T-helper 2 cell (primary cell): Measurements from ENCODE around the gene SLC50A1.
"Not testable (repeated sequence)": the region's sequence is repeated elsewhere in the genome, so short reads cannot be mapped to it uniquely, and the experiment has no call there.

Source experiments
- DNase-seq, 5 experiments: peaks; one replicate each; pipeline versions ENCODE4 v3.0.0 to v3.0.0-alpha.2; 2012 to 2022

The SLC50A1 gene

DNA sequence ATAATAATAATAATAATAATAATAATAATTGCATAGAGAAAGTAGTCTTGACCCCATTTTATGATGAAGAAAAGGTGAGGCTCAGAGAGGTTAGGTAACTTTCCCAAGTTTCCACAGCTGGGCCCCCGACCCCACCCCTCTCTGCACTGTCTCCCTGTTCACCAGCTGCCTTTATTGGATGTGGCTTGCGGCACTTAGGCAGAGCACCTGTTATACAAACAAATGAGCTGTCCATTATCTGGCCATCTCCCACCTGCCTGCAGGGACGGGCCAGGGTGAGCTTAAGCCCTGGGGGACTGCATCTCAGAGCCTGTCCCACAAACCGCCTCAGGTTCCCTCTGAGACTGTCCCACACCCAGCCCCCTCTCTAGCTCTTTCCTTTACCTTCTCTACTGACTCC lies 18.0 kb upstream of the SLC50A1 start:
- no peak for DNase-seq

DNA sequence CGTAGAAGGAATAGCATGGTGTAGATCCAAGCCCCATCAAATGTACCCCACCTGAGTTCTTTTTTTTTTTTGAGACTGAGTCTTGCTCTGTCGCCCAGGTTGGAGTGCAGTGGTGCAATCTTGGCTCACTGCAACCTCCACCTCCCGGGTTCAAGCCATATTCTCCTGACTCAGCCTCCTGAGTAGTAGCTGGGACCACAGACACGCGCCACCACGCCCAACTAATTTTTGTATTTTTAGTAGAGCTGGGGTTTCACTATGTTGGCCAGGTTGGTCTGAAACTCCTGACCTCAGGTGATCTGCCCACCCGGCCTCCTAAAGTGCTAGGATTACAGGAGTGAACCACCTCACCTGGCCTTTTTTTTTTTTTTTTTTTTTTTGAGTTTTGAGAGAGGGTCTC lies 17.6 kb upstream of the SLC50A1 start:
- not testable (repeated sequence) for DNase-seq

- DNase-seq: no peak
Observed at GRCh38 chr1:155120253-155120652, 15.4 kb upstream of the SLC50A1 start.

- no peak for DNase-seq
Observed at GRCh38 chr1:155121249-155121648, 14.4 kb upstream of the SLC50A1 start.

DNA sequence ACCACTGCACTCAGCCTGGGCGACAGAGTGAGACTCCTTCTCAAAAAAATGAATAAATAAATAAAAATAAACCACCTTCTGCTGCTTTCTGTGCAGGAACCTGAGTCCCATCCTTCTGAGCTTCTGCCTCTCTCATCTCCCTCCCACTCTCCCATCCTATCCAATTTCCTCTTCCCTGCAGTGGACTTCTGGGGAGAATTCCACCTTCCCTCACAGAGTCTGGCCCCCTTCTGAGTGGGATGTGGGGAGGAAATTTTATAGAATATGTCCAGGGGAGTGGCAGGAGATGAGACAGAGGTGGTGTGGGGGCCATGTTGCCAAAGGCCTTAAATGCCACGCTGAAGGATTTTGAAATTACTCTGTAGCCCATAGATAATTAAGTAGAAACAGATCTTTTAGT lies 13.3 kb upstream of the SLC50A1 start:
- DNase-seq: no peak

DNA sequence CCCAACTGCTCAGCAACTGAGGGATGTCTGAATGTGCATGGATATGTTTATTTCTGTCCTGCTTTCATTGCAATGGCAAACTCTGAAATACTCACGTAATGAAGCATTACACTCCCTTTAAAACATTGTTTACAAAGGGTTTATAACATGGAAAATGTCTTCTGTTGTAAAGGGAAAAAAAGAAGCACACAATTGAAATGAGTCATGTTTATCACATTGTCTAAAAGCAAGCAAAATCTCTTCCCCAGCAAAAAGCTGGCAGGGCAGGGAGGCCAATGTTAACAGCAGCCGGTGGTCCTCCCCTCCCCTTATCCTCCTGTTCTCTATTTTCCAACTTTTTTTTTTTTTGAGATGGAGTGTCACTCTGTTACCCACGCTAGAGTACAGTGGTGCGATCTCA lies 11.9 kb upstream of the SLC50A1 start:
- no peak for DNase-seq

DNA sequence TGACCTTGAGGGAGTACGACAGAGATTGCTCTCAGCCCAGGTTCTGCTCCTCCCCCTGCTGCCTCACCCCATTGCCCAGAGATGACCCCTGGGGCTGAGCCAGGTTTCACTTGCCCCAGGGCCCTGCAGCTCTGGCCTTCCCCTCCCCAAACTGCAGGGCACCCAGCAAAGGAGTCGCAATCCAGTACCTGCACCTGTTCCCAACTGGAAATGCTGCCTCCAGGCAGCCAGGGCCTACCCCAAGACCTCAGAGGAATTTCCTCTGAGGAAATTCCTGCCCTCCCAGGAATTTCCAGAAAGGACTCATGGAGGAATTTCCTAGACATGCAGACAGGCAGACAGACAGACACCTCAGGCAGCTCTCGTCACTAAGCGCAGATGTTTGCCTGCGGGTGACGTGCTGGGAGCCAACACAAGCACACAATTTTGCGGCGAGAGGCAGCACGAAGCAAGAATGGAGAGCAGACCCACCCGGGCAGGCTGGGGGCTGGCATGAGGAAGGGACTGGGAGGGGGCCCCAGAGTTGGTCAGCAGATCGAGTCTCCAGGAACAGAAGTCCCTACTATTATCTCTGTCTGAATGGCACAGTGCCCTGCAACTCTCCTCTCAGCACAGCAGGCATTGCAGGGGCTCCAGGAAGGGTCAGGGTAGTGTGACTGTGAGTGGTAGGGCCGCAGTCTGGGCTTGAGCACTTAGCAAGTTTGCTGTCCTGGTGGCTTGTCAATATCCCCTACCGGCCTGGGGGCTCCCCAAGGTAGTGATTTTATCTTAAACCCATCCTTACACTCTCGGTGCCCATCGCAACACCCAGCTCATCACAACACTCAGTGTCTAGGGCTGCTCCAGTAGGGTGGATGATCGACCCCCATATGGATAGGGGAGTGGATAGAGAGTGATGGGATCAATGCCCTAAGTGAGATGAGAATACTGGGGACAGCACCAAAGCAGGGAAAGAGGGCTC lies 10.9 kb upstream of the SLC50A1 start:
- DNase-seq: no peak

- DNase-seq: no peak
Observed at GRCh38 chr1:155125511-155125945, 10.1 kb upstream of the SLC50A1 start.

DNA sequence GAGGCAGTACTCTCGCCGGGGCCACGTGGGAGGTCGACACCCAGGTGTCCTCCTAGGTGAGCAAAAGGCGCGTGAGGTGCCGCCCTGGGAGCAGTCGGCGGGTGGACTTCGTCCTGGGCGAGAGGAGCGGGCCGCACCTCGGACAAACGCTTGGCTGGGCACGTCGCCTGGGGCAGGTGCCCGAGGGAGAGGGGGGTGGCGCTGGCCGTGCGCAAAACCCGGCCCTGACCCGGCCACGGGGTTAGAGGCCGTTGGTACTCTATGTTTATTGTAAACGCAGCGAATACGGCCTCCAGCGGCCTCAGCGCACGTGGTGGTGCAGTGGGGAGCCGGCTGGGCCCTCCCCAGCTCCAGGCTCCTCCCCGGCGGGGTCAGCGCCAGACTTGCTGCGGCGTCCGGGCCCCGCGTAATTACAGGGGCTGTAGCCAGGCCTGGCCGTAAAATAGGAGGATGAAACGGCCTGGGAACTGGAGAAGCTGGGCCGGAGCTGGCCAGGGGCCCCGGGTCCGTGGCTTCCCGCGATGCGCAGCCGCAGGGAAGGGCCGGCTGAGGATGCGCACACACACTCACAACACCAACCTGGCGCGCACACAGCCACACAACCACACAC lies 9.6 kb upstream of the SLC50A1 start:
- DNase-seq: no peak

DNA sequence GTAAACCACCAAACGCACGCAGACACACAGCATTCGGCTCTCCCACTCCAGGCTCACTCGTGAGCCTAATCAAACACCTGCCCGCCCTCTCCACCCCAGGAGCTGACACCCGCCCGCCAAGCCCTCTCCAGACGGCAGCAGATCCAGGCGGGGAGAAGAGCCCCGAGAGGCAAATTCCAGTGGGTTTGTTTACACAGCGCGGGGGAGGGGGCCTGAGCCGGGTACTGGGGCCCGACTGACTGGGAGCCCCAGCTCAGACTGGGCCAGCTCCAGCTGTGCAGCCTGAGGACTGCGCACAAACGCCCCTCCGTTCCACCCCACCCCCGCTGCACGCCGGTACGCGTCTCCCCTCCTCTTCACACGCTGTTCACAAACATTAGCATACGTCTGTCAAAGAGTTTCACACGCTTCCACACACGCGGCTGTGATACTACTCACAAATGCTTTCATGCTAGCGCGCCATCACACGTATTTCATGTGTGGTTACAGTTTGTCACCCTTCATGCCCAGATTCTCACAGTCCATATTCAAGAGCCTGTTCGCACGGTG lies 9.0 kb upstream of the SLC50A1 start:
- DNase-seq: peak in 2 of 5 experiments; percentile 17 to 77

DNA sequence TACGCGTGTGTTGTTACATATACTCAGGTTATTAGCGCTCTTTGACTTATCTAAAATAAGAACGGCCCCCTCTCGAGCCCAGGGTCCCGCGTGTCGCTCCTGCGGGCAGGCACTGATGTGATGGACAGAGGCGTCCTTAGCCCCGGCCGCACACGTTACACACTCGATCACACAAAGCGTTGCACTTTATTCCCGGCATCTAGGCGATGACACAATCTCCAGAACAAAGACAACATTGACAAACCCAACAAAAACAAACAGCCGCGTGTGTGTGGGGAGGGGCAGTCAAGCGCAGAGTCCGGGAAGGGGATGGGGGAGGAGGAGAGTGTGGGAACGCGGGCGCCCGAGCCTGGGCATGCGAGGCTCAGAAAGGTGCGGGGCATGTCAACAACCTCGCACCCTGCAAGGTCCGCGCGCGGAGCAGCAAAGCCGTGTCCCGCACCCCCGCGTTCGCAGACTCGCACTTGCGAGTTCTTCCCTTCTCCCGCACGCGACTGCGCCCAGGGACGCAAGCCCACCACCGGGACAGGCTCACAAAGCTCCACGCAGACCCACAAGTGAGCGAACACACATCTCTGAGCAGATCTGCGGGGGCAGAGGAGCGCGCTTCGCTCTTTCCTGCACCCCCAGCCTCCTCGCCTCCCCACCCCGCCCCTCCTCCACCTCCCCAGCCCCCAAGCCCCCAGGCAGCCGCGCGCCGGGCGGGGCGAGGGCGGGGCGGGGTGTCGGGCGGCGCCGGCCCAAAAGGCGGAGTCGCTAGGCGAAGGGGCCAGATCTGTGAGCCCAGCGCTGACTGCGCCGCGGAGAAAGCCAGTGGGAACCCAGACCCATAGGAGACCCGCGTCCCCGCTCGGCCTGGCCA lies 8.3 kb upstream of the SLC50A1 start, which contains the start of gene EFNA1:
EFNA1 (plus strand) TSS at position 772 of the 862 bp plus-strand sequence. CDS start 102 bp downstream, outside the sequence.
- DNase-seq: peak in 4 of 5 experiments; percentile 9 to 31 (median 28)

GRCh38 chr1:155127967-155128754 lies 7.5 kb upstream of the SLC50A1 start:
- DNase-seq: no peak

- DNase-seq: no peak
Observed at GRCh38 chr1:155128755-155129473, 6.7 kb upstream of the SLC50A1 start.

DNA sequence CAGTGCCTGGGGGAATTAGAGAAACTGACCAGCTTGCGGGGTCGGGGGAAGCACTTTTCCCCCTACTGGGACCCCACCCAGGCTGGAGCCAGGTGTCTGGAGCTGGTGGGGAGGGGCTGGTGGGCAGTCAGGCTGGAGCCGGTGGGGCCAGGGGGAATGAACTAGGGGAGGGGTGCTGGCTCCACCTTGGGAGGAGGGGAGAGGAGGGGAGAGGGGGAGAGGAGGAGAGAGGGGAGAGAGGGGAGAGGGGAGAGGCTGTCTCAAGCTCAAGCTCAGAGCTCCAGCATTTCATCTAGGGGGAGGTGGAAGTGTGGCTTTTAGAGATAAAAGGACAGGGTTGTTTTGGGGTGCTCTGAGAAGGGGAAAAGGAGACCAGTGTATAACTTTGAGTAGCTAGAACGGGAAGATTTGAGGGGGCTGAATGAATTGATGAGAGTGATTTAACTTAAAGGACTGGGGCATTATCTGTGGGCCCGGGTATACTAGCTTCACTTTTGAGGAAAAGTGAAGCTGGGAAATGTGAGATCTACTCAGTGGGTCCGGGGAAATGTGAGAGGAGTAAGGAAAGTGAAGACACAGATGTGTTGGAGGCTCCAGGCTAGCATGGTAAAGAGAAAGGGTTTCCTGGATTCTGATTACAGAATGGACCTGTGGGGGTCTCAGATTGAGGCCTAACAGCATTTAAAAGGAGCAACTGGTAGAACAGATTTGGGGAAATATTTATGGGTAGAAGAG lies 5.2 kb upstream of the SLC50A1 start:
- DNase-seq: no peak

- DNase-seq: no peak
Observed at GRCh38 chr1:155131285-155131684, 4.4 kb upstream of the SLC50A1 start.

DNA sequence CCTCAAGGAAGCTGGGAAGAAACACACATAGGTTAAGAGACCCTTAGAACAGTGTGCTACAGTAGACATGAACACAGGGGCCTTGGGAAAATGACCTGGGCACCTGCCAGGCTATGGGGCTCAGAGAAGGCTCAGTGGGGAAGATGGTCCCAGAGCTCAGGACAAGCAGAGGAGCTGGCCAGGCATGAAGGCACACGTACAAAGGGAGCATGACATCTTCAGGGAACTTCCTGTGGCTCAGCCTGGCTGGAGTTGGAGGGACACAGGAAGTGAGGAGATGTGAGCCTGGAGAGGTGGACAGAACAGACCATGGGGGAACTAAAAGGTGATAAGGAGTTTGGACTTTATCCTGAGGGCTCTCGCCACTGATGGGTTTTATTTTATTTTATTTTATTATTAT lies 3.8 kb upstream of the SLC50A1 start:
- DNase-seq: no peak

DNA sequence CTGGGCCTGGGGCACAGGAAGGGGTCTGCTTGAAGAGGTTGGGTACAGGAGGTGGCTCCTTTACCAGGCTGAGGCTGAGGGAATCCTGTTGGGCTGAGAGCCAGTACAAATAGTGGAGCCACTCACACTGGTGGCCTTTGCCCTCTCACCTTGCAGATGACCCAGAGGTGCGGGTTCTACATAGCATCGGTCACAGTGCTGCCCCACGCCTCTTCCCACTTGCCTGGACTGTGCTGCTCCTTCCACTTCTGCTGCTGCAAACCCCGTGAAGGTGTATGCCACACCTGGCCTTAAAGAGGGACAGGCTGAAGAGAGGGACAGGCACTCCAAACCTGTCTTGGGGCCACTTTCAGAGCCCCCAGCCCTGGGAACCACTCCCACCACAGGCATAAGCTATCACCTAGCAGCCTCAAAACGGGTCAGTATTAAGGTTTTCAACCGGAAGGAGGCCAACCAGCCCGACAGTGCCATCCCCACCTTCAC lies 1.8 kb upstream of the SLC50A1 start:
- no peak for DNase-seq

DNA sequence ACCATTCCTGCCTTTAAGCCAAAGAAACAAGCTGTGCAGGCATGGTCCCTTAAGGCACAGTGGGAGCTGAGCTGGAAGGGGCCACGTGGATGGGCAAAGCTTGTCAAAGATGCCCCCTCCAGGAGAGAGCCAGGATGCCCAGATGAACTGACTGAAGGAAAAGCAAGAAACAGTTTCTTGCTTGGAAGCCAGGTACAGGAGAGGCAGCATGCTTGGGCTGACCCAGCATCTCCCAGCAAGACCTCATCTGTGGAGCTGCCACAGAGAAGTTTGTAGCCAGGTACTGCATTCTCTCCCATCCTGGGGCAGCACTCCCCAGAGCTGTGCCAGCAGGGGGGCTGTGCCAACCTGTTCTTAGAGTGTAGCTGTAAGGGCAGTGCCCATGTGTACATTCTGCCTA lies 1.3 kb upstream of the SLC50A1 start:
- no peak for DNase-seq

- DNase-seq: peak in 2 of 5 experiments; percentile 16 to 70
Observed at GRCh38 chr1:155134880-155135414, 705 bp upstream of the SLC50A1 start.

- DNase-seq: peak in 1 of 5 experiments; percentile 54
Observed at GRCh38 chr1:155136748-155137147, 1.1 kb downstream of the SLC50A1 start.
